ENCODE results near the gene MMP24. TPM values are rescaled to one million over a fixed set of nuclear protein-coding genes. Genes with fewer than 3 reads are reported as not detected.

MMP24 gene
- total RNA-seq, 2 experiments from 2014 or later: not detected

GRCh38 chr20:35224536-35224935 is 2.0 kb upstream of the MMP24 start:
- no TSS peak for BruUV-seq (replicated peaks)
- Histone ChIP-seq H2AFZ (ENCODE audit: low read length) (no peak overlapping the region), H4K20me1 (ENCODE audit: insufficient read depth, low read length) (no peaks in the 10 kb centered on the region), H3K79me2 (ENCODE audit: insufficient read depth, low read depth, low read length) (no peaks in the 10 kb centered on the region), H3K27ac (ENCODE audit: low read depth, low read length, poor library complexity, severe bottlenecking) (no peak overlapping the region), H3K36me3 (ENCODE audit: insufficient read depth, low read length) (no peaks in the 10 kb centered on the region), H3K9me3 (ENCODE audit: low read length) (no peaks in the 10 kb centered on the region), H3K4me1 (ENCODE audit: insufficient read depth, low read length, poor library complexity, severe bottlenecking) (no peaks in the 10 kb centered on the region), H3K4me3 (ENCODE audit: low read depth, low read length, poor library complexity, severe bottlenecking) (no peak overlapping the region), H3K9me2 (ENCODE audit: insufficient read depth, low read length) (no peaks in the 10 kb centered on the region), H3K4me2 (ENCODE audit: low read length) (no peak overlapping the region)
- ChIA-PET POLR2A (no interaction called here), CTCF (ENCODE audit: unreplicated experiment) (no interaction called here)
- no peak for DNase-seq (ENCODE audit: low spot score)
- TF ChIP-seq EZH2phosphoT487 (IDR thresholded peaks at IDR 0.05; ENCODE audit: borderline replicate concordance, low read depth, low read length) (no peak), CTCF (conservative IDR thresholded peaks at IDR 0.05; ENCODE audit: low read length) (no peak)
- intact Hi-C loops (cut with micrococcal nuclease; ENCODE audit: unreplicated experiment): no loop called here

GRCh38 chr20:35225319-35226125 is 968 bp upstream of the MMP24 start:
- ChIA-PET CTCF (ENCODE audit: unreplicated experiment) (no interaction called here), POLR2A (interaction anchor here (0.6 kb wide), 1 partner anchor 694 kb away, joined by 4 read pairs; no protein-coding TSS in a partner anchor)
- Histone ChIP-seq H2AFZ (ENCODE audit: low read length) (no peak overlapping the region), H3K79me2 (ENCODE audit: insufficient read depth, low read depth, low read length) (no peaks in the 10 kb centered on the region), H3K4me3 (ENCODE audit: low read depth, low read length, poor library complexity, severe bottlenecking) (no peak overlapping the region), H3K9me3 (ENCODE audit: low read length) (no peaks in the 10 kb centered on the region), H3K4me2 (ENCODE audit: low read length) (no peak overlapping the region), H3K27ac (ENCODE audit: low read depth, low read length, poor library complexity, severe bottlenecking) (no peak overlapping the region), H3K36me3 (ENCODE audit: insufficient read depth, low read length) (no peaks in the 10 kb centered on the region), H3K4me1 (ENCODE audit: insufficient read depth, low read length, poor library complexity, severe bottlenecking) (no peaks in the 10 kb centered on the region), H4K20me1 (ENCODE audit: insufficient read depth, low read length) (no peaks in the 10 kb centered on the region), H3K9me2 (ENCODE audit: insufficient read depth, low read length) (no peaks in the 10 kb centered on the region)
- DNase-seq (ENCODE audit: low spot score): no peak
- no TSS peak for BruUV-seq (replicated peaks)
- TF ChIP-seq CTCF (conservative IDR thresholded peaks at IDR 0.05; ENCODE audit: low read length) (no peak), EZH2phosphoT487 (IDR thresholded peaks at IDR 0.05; ENCODE audit: borderline replicate concordance, low read depth, low read length) (no peak)
- intact Hi-C loops (cut with micrococcal nuclease; ENCODE audit: unreplicated experiment): no loop called here
